ENCODE measurements around the gene ILDR1. TPM values are rescaled to one million over a fixed set of nuclear protein-coding genes. Genes with fewer than 3 reads are reported as not detected.

Gene ILDR1
- total RNA-seq, 1 experiment from 2014 or later, result 2.3 TPM

DNA sequence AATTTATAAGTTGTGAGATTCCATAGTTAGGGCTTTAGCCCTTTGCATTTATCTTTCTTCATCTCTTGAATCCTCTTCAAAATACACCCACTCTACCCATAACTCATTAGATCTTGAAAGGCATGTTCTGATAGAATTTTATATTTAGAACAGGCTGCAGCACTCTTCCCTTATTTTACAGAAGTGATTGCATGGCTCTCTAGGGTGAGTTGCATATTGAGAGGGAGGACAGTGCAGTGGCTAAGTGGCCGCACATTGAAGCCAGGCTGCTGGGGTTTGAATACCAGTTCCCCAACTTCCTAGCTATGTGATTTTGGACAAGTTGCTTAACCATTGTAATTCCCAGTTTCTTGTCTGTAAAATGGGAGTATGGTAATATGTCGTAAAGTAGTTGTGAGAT is 35.6 kb upstream of the ILDR1 start:
- DNase-seq (ENCODE audit: low spot score) (no peak), ATAC-seq (no peak)
- POLR2A ChIA-PET, result no interaction called here
- H3K4me3 Mint-ChIP-seq, result no peak overlapping the region
- no peaks in the 10 kb centered on the region for H3K36me3 Mint-ChIP-seq
- no peak for TF ChIP-seq CREB1 (CRISPR knock-in tag; IDR thresholded peaks at IDR 0.05)
- TF ChIP-seq, protein P1, sequence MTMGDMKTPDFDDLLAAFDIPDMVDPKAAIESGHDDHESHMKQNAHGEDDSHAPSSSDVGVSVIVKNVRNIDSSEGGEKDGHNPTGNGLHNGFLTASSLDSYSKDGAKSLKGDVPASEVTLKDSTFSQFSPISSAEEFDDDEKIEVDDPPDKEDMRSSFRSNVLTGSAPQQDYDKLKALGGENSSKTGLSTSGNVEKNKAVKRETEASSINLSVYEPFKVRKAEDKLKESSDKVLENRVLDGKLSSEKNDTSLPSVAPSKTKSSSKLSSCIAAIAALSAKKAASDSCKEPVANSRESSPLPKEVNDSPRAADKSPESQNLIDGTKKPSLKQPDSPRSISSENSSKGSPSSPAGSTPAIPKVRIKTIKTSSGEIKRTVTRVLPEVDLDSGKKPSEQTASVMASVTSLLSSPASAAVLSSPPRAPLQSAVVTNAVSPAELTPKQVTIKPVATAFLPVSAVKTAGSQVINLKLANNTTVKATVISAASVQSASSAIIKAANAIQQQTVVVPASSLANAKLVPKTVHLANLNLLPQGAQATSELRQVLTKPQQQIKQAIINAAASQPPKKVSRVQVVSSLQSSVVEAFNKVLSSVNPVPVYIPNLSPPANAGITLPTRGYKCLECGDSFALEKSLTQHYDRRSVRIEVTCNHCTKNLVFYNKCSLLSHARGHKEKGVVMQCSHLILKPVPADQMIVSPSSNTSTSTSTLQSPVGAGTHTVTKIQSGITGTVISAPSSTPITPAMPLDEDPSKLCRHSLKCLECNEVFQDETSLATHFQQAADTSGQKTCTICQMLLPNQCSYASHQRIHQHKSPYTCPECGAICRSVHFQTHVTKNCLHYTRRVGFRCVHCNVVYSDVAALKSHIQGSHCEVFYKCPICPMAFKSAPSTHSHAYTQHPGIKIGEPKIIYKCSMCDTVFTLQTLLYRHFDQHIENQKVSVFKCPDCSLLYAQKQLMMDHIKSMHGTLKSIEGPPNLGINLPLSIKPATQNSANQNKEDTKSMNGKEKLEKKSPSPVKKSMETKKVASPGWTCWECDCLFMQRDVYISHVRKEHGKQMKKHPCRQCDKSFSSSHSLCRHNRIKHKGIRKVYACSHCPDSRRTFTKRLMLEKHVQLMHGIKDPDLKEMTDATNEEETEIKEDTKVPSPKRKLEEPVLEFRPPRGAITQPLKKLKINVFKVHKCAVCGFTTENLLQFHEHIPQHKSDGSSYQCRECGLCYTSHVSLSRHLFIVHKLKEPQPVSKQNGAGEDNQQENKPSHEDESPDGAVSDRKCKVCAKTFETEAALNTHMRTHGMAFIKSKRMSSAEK (CRISPR knock-in tag; IDR thresholded peaks at IDR 0.05; ENCODE audit: borderline replicate concordance), result no peak
- no peak for TF ChIP-seq CBFB (CRISPR knock-in tag; IDR thresholded peaks at IDR 0.05; ENCODE audit: low read depth)
- no peak for TF ChIP-seq ZNF423 (CRISPR knock-in tag; IDR thresholded peaks at IDR 0.05)
- no peak for TF ChIP-seq FOXJ3 (CRISPR knock-in tag; IDR thresholded peaks at IDR 0.05; ENCODE audit: borderline replicate concordance)
- TF ChIP-seq, protein P2, sequence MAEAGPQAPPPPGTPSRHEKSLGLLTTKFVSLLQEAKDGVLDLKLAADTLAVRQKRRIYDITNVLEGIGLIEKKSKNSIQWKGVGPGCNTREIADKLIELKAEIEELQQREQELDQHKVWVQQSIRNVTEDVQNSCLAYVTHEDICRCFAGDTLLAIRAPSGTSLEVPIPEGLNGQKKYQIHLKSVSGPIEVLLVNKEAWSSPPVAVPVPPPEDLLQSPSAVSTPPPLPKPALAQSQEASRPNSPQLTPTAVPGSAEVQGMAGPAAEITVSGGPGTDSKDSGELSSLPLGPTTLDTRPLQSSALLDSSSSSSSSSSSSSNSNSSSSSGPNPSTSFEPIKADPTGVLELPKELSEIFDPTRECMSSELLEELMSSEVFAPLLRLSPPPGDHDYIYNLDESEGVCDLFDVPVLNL (CRISPR knock-in tag; IDR thresholded peaks at IDR 0.05; ENCODE audit: borderline replicate concordance, low read depth), result no peak
- TF ChIP-seq, protein P3, sequence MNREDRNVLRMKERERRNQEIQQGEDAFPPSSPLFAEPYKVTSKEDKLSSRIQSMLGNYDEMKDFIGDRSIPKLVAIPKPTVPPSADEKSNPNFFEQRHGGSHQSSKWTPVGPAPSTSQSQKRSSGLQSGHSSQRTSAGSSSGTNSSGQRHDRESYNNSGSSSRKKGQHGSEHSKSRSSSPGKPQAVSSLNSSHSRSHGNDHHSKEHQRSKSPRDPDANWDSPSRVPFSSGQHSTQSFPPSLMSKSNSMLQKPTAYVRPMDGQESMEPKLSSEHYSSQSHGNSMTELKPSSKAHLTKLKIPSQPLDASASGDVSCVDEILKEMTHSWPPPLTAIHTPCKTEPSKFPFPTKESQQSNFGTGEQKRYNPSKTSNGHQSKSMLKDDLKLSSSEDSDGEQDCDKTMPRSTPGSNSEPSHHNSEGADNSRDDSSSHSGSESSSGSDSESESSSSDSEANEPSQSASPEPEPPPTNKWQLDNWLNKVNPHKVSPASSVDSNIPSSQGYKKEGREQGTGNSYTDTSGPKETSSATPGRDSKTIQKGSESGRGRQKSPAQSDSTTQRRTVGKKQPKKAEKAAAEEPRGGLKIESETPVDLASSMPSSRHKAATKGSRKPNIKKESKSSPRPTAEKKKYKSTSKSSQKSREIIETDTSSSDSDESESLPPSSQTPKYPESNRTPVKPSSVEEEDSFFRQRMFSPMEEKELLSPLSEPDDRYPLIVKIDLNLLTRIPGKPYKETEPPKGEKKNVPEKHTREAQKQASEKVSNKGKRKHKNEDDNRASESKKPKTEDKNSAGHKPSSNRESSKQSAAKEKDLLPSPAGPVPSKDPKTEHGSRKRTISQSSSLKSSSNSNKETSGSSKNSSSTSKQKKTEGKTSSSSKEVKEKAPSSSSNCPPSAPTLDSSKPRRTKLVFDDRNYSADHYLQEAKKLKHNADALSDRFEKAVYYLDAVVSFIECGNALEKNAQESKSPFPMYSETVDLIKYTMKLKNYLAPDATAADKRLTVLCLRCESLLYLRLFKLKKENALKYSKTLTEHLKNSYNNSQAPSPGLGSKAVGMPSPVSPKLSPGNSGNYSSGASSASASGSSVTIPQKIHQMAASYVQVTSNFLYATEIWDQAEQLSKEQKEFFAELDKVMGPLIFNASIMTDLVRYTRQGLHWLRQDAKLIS (CRISPR knock-in tag; IDR thresholded peaks at IDR 0.05; ENCODE audit: borderline replicate concordance), result no peak
- TF ChIP-seq, protein P4, sequence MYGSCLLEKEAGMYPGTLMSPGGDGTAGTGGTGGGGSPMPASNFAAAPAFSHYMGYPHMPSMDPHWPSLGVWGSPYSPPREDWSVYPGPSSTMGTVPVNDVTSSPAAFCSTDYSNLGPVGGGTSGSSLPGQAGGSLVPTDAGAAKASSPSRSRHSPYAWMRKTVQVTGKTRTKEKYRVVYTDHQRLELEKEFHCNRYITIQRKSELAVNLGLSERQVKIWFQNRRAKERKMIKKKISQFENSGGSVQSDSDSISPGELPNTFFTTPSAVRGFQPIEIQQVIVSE (CRISPR knock-in tag; IDR thresholded peaks at IDR 0.05; ENCODE audit: borderline replicate concordance), result no peak
- no peak for TF ChIP-seq SOX15 (CRISPR knock-in tag; IDR thresholded peaks at IDR 0.05)
- TF ChIP-seq, protein P5, sequence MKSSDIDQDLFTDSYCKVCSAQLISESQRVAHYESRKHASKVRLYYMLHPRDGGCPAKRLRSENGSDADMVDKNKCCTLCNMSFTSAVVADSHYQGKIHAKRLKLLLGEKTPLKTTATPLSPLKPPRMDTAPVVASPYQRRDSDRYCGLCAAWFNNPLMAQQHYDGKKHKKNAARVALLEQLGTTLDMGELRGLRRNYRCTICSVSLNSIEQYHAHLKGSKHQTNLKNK (CRISPR knock-in tag; IDR thresholded peaks at IDR 0.05), result no peak
- TF ChIP-seq, protein P6, sequence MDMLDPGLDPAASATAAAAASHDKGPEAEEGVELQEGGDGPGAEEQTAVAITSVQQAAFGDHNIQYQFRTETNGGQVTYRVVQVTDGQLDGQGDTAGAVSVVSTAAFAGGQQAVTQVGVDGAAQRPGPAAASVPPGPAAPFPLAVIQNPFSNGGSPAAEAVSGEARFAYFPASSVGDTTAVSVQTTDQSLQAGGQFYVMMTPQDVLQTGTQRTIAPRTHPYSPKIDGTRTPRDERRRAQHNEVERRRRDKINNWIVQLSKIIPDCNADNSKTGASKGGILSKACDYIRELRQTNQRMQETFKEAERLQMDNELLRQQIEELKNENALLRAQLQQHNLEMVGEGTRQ (CRISPR knock-in tag; IDR thresholded peaks at IDR 0.05), result no peak
- TF ChIP-seq, protein P7, sequence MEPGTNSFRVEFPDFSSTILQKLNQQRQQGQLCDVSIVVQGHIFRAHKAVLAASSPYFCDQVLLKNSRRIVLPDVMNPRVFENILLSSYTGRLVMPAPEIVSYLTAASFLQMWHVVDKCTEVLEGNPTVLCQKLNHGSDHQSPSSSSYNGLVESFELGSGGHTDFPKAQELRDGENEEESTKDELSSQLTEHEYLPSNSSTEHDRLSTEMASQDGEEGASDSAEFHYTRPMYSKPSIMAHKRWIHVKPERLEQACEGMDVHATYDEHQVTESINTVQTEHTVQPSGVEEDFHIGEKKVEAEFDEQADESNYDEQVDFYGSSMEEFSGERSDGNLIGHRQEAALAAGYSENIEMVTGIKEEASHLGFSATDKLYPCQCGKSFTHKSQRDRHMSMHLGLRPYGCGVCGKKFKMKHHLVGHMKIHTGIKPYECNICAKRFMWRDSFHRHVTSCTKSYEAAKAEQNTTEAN (CRISPR knock-in tag; IDR thresholded peaks at IDR 0.05), result no peak
- TF ChIP-seq, protein P8, sequence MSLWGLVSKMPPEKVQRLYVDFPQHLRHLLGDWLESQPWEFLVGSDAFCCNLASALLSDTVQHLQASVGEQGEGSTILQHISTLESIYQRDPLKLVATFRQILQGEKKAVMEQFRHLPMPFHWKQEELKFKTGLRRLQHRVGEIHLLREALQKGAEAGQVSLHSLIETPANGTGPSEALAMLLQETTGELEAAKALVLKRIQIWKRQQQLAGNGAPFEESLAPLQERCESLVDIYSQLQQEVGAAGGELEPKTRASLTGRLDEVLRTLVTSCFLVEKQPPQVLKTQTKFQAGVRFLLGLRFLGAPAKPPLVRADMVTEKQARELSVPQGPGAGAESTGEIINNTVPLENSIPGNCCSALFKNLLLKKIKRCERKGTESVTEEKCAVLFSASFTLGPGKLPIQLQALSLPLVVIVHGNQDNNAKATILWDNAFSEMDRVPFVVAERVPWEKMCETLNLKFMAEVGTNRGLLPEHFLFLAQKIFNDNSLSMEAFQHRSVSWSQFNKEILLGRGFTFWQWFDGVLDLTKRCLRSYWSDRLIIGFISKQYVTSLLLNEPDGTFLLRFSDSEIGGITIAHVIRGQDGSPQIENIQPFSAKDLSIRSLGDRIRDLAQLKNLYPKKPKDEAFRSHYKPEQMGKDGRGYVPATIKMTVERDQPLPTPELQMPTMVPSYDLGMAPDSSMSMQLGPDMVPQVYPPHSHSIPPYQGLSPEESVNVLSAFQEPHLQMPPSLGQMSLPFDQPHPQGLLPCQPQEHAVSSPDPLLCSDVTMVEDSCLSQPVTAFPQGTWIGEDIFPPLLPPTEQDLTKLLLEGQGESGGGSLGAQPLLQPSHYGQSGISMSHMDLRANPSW (CRISPR knock-in tag; conservative IDR thresholded peaks at IDR 0.05; ENCODE audit: low read depth), result no peak
- TF ChIP-seq, protein P9, sequence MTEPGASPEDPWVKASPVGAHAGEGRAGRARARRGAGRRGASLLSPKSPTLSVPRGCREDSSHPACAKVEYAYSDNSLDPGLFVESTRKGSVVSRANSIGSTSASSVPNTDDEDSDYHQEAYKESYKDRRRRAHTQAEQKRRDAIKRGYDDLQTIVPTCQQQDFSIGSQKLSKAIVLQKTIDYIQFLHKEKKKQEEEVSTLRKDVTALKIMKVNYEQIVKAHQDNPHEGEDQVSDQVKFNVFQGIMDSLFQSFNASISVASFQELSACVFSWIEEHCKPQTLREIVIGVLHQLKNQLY (CRISPR knock-in tag; IDR thresholded peaks at IDR 0.05), result no peak
- no peak for TF ChIP-seq GTF2I (CRISPR knock-in tag; conservative IDR thresholded peaks at IDR 0.05)
- TF ChIP-seq ZNF232 (CRISPR knock-in tag; IDR thresholded peaks at IDR 0.05), result no peak
- TF ChIP-seq FOXP1 (CRISPR knock-in tag; IDR thresholded peaks at IDR 0.05; ENCODE audit: borderline replicate concordance), result no peak
- H3K4me1 Mint-ChIP-seq, result peaks cover 17% of the 10 kb centered on the region
- H3K27me3 Mint-ChIP-seq (ENCODE audit: low read depth), result no peaks in the 10 kb centered on the region
- no peaks in the 10 kb centered on the region for H3K9me3 Mint-ChIP-seq
- CTCF ChIA-PET, result no interaction called here
- H3K27ac Mint-ChIP-seq, result no peak overlapping the region

All from WTC11 (cell line).